ENCODE data around the gene B3GNT7.
"Not testable (repeated sequence)": the region's sequence is repeated elsewhere in the genome, so short reads cannot be mapped to it uniquely, and the experiment has no call there.

Gene B3GNT7

DNA sequence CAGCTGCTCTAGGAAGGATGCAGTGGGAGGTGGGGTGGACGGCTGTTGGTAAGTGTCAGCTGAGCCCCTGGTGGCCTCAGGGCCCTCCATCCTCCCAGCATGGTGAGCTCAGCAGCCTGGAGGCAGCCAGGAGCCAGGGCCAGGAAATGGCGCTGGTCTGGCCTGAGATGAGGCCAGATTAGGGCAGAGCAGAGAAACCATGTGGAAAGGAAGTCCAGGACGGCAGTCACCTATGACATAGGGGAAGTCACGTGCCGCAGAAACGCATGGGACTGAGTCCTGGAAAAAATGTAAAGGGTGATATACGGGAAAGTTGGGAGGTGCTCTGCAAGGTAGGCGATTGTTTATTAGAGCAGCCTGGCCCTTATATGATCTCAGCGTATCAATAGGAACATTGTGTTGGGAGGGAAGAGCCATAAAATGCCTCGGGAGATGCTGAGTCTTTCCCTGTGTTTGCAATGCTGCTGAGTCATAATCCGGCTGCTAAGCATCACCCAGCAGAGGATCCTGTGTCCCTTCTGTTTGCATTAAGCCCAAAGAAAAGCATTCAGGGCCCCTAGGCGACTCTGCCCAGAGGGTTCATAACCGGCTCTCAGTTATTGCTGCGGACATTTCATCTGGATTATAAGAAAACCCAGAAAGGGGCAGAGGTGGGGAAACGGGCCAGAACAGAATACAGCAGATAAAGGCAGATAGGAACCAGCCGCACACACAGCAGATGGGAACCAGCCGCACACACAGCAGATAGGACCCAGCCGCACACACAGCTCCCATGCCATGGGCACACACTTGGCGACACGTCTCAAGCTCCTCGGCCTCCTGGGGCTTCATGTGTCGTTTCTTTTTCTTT lies 30.3 kb upstream of the B3GNT7 start:
- peak; percentile 77 for DNase-seq

GRCh38 chr2:231367178-231367577 lies 28.3 kb upstream of the B3GNT7 start:
- no peak for DNase-seq

DNA sequence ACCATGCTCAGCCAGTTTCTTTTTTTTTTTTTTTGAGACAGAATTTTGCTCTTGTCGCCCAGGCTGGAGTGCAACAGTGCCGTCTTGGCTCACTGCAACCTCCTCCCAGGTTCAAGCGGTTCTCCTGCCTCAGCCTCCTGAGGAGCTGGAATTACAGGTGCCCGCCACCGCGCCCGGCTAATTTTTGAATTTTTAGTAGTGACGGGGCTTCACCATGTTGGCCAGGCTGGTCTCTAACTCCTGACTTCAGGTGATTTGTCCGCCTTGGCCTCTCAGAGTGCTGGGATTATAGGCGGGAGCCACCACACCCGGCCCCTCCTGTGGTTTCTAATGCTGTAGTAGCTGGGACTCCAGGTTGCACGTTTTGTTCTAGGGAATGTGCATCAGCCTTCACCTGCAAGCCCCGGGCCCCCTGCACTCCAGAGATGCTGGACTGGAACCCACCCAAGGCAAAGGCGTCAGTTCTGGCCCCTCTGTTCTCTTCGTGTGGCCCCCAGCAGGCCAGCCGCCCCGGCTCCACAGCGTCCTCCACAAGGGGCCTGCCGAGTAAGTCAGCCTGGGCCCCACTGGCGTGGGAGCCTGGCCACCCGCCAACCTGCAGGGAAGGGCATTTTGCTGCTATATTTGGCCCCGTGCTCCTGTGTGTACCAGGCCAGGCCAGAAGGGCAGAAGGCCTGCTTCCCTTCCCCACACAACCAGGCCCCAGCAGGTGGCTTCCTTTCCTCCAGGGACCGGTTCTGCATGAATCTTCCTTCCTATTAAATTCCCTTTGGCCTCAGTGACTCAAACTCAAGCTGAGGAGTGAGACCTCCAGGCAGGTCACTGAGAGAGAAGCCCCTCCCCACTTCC lies 25.7 kb upstream of the B3GNT7 start:
- DNase-seq = no peak

GRCh38 chr2:231370429-231370748 lies 25.1 kb upstream of the B3GNT7 start:
- no peak for DNase-seq

DNA sequence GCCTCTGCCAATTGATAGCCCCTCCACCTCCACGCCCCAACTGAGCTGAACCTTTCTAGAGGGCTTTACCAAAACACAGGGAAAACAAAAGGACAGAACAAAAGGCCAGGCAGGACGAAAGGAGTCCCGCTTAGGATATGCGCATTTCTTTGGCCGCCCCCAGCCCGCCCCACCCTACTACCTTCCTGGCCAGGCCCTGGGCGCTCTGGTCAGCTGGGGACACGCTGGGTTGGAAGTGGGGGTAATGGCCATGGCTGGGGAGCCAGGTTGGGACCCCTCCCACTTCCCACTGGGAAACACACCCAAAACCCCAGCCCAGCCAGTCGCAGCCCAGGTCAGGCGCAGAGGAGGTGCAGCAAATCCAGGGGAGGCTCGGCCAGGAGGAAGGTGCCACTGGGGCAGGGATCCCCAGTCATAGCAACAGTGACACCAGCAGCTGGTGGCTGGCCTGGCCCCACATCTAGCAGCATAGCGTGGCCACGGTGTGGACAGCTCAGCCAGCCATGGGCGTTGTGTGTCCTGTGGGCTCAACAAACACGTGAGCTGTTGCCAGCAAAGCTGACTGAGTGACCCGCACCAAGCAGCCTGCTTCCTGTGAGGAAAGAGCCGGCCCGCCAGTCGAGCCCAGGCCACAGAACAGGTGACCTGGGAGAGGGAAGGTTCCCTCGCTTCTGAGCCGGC lies 24.6 kb upstream of the B3GNT7 start:
- no peak for DNase-seq

GRCh38 chr2:231371430-231372054 lies 24.0 kb upstream of the B3GNT7 start:
- DNase-seq = no peak

- no peak for DNase-seq
These were observed 23.2 kb upstream of the B3GNT7 start for GRCh38 chr2:231372326-231372725.

DNA sequence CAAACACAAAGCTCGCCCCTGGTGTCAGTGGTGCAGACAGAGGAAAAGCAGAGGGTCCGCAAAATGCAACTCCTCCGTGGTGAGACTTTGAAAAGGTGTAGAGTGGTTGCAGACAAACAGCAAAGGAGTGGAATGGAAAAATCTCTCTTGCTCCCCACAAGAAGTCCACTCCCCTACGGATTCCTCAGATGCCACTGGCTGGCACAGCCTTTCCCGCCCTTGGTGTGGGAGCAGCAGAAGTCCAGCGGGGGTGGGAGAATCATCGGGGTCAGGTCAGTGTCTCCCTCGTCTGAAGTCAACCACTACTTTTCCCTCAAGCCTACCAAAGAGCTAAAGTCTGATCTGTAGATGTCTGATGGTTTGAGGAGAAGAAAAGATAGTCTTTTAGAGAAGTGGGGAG lies 22.3 kb upstream of the B3GNT7 start:
- no peak for DNase-seq

DNA sequence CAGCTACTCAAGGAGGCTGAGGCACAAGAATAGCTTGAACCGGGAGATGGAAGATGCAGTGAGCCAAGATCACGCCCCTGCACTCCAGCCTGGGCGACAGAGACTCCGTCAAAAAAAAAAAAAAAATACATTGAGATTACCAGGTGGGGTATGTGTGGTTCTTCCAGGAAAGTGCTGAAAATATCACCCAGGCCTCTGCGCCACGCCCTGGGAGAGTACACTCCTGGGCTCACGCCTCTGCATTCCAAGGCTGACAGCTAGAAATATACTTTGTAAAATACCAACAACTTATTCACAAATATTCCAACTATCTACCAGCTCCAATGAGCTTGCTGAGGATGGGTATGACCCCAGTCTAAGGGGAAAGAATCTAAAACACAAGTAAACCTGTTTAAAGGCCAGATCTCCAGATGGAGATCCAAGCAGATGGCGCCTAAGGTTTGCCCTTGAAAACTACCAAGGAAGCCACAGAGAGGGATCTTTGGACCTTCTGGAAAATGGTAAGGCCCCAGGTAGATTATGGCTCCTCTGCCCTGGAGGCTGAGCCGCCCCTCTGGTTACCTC lies 21.6 kb upstream of the B3GNT7 start:
- DNase-seq = no peak

- DNase-seq = no peak
These were observed 20.7 kb upstream of the B3GNT7 start for GRCh38 chr2:231374771-231375170.

DNA sequence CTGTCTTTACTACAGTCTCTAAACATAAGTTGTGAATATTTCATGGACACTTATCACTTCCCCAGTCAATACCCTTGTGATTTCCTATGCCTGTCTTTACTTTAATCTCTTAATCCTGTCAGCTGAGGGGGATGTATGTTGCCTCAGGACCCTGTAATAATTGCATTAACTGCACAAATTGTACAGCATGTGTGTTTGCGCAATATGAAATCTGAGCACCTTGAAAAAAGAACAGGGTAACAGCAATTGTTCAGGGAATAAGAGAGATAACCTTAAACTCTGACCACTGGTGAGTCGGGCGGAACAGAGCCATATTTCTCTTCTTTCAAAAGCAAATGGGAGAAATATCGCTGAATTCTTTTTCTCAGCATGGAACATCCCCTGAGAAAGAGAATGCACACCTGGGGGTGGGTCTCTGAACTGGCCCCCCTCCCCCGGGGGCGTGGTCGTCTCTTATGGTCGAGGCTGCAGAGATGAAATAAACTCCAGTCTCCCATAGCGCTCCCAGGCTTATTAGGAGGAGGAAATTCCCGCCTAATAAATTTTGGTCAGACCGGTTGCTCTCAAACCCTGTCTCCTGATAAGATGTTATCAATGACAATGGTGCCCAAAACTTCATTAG lies 19.4 kb upstream of the B3GNT7 start:
- DNase-seq = not testable (repeated sequence)

GRCh38 chr2:231376857-231377256 lies 18.7 kb upstream of the B3GNT7 start:
- DNase-seq = no peak

DNA sequence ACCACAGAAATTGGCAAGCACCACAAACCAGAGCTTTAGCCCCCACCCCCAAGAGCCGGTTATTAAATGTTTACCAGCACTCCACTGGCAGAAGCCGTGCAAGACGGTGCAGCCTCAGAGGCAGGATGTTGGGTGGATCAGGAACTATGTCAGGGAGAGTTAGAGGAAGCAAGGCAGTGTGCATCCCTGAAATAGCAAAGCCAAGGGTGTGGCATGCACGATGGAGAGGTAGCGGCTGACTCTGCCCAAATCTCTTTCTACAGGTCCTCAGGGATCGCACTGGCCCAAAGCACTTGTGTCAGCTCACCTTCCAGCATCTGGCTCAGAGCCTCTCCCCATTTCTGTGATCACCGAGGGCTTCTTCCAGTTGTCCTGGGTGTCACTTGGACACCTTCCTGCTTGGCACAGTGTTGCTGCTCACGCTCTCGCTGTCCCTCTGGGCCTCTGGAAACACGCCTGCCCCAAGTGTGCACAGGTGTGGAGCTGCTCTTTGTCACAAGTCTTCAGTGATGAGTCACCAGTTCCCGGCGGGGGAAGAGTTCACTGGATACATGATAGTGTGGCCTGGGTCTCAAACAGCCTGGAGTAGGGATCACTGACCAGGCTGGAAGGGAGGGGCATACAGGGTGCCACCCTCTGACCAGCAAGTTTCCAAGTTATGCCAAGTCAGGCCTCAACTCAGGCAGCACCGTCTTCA lies 17.3 kb upstream of the B3GNT7 start:
- DNase-seq = no peak

DNA sequence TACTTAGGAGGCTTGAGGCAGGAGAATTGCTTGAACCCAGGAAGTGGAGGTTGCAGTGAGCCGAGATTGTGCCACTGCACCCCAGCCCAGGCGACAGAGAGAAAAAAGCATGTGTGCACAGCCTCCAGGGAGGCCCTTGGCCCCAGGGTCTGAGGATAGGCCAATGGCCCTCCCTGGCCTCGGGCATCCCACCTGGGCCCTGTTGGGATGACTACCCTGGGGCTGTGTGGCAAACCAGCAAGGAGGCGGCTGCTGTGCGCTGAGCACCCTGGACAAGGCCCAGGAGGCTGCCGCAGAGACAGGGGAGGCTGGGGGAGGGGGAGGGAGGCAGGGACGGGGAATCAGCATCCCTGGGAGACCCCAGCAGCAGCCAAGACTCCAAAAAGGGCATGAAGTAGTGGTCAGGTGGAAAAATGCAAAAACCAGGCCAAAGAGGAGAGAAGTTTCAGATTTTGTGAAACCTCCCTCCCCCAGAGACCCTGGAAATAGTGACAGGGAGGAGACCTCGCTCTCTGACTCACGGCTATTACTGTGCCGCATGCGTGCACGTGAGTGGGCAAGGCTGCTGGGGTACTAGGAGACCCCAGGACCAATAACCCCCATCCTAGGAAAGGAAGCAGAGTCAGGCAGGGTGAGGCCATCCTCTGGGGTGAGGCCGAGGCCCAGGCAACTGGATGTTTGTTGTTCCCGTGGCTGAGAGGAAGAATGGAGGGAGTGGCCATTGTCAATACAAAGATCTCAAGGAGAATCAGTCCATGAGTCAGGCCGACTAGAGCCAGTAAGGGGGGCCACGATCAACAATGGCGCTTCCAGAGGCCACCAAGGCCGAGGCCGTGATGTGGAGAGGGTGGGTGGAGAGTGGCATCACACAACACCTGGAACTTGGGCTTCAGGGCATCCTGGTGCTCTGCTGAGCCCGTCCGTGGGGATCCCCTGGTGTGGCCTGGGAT lies 16.0 kb upstream of the B3GNT7 start:
- DNase-seq = no peak

GRCh38 chr2:231380307-231380706 lies 15.2 kb upstream of the B3GNT7 start:
- no peak for DNase-seq

DNA sequence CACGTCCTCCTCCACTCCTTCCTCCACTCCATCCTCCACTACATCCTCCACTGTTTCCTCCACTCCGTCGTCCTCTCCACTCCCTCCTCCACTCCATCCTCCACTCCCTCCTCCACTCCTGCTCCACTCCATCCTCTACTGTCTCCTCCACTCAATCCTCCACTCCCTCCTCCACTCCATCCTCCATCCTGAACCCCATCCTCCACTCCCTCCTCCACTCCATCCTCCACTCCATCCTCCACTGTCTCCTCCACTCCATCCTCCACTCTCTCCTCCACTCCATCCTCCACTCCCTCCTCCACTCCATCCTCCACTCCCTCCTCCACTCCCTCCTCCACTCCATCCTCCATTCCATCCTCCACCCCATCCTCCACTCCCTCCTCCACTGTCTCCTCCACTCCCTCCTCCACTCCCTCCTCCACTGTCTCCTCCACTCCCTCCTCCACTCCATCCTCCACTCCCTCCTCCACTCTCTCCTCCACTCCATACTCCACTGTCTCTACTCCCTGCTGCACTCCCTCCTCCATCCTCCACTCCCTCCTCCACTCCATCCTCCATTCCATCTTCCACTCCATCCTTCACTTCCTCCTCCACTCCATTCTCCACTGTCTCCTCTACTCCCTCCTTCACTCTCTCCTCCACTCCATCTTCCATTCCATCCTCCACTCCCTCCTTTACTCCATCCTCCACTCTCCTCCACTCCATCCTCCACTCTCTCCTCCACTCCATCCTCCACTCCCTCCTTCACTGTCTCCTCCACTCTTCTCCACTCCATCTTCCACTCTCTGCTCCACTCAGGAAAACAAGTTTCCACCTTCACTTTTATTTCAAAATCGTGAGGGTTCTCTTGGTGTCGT lies 14.3 kb upstream of the B3GNT7 start:
- no peak for DNase-seq

DNA sequence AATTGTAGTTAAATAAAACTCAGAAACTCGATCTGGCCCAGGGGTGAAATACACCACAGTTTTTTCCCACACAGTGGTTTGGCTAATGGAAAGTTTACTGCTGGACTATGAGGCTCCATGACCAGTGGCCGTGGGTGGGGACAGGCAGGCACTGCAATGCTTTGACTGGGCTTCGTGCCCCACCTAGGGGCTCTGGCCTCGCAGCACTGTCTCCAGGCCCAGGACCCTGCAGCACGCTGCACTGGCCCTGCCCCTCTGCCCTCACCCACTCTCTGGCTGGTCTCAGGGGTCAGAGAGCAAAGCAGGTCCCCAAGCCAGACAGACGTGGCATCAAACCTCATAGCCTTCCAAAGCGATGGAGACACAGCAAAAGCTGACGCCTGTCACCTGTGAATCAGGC lies 13.4 kb upstream of the B3GNT7 start:
- DNase-seq = no peak

DNA sequence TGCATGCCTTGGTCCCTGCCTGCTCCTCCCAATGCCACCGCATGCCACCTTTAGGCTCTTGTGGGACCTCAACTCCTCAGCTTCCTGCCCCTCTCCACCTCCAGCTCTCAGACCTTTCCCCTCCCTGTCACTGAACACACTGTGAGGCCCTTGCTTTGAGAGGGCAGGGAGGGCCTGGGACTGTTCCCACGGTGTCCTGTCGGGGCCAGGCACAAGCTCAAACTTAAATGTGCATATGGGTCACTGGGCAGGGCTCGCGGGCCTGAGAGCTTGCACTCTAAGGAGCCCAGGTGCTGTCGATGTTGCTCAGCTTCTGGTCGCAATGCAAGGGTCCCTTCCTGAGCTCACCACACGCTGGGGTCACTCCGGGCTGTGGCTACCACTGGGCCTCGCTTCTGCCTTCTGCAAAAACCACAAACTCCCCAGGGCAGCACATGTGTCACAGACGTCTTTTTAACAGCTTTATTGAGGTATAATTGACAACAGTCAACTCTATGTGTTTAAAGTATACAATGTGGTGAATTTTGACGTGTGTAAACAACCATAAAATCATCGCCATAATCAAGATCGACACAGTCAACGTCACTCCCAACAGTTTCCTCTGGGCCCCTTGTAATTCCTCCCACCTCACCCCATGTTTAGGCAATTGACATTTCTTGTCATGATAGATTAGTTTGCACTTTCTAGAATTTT lies 11.9 kb upstream of the B3GNT7 start:
- no peak for DNase-seq

- no peak for DNase-seq
These were observed 11.4 kb upstream of the B3GNT7 start for GRCh38 chr2:231384109-231384435.

Data from fibroblast of skin of scalp (primary cell).